Skeletal muscle tissue (tissue), 4 donors: ENCODE results near the gene NUP93. TPM values are rescaled to one million over a fixed set of nuclear protein-coding genes. Genes with fewer than 3 reads are reported as not detected.
"Not testable (repeated sequence)": the region's sequence is repeated elsewhere in the genome, so short reads cannot be mapped to it uniquely, and the experiment has no call there.

Experiments used
- H3K27ac ChIP-seq: one replicate; pipeline ENCODE4 v1.7.0; 2013; ENCODE audit warnings: mild to moderate bottlenecking, low read depth, low read length, inconsistent platforms
- H3K27me3 ChIP-seq, 3 donors: one replicate each; pipeline ENCODE4 v1.7.0; 2013; ENCODE audit warnings: low read length in 3 of 3; ENCODE audit not compliant: control insufficient read depth in 3 of 3, insufficient read depth in 3 of 3
- H3K36me3 ChIP-seq, 3 donors: one replicate each; pipeline ENCODE4 v1.7.0; 2013; ENCODE audit warnings: low read length in 3 of 3; ENCODE audit not compliant: control insufficient read depth in 3 of 3, insufficient read depth in 3 of 3
- H3K4me1 ChIP-seq, 3 donors: one replicate each; pipeline ENCODE4 v1.7.0; 2013; ENCODE audit warnings: low read length in 3 of 3, mild to moderate bottlenecking in 3 of 3; ENCODE audit not compliant: control insufficient read depth in 3 of 3, insufficient read depth in 3 of 3
- H3K4me3 ChIP-seq, 3 donors: one replicate each; pipeline ENCODE4 v1.7.0; 2013; ENCODE audit warnings: low read length in 3 of 3
- H3K9ac ChIP-seq, 3 donors: one replicate each; pipeline ENCODE4 v1.7.0; 2013; ENCODE audit warnings: low read length in 3 of 3, mild to moderate bottlenecking in 3 of 3, moderate library complexity in 2 of 3, low read depth in 1 of 3
- H3K9me3 ChIP-seq, 3 donors: one replicate each; pipeline ENCODE4 v1.7.0; 2013; ENCODE audit warnings: low read length in 3 of 3; ENCODE audit not compliant: control insufficient read depth in 3 of 3
- total RNA-seq: library from RNA; depleted of rRNA; stranded (reverse); fragments of >200 nt; gene quantifications from one replicate; pipeline ENCODE4 v1.2.3, GENCODE V29; 2014
- donor health status: Osteomylitis.

NUP93 gene
- total RNA-seq, 1 donor from 2014 or later: 54.8 TPM

GRCh38 chr16:56801762-56802161 is 71.8 kb downstream of the NUP93 start:
- H3K4me1 ChIP-seq: no peaks in the 10 kb centered on the region
- H3K9me3 ChIP-seq: no peaks in the 10 kb centered on the region
- peaks cover 4 to 16% (median 15%) of the 10 kb centered on the region in 3 donors for H3K36me3 ChIP-seq
- no peaks in the 10 kb centered on the region for H3K27me3 ChIP-seq
- no peak overlapping the region for H3K27ac ChIP-seq
- no peak overlapping the region for H3K4me3 ChIP-seq
- no peak overlapping the region for H3K9ac ChIP-seq

GRCh38 chr16:56807011-56807675 is 77.2 kb downstream of the NUP93 start:
- Histone ChIP-seq H3K9me3 (no peaks in the 10 kb centered on the region), H3K9ac (no peak overlapping the region), H3K36me3 (peaks cover 8 to 20% (median 18%) of the 10 kb centered on the region in 3 donors), H3K4me1 (no peaks in the 10 kb centered on the region), H3K27me3 (no peaks in the 10 kb centered on the region), H3K4me3 (no peak overlapping the region), H3K27ac (no peak overlapping the region)

DNA sequence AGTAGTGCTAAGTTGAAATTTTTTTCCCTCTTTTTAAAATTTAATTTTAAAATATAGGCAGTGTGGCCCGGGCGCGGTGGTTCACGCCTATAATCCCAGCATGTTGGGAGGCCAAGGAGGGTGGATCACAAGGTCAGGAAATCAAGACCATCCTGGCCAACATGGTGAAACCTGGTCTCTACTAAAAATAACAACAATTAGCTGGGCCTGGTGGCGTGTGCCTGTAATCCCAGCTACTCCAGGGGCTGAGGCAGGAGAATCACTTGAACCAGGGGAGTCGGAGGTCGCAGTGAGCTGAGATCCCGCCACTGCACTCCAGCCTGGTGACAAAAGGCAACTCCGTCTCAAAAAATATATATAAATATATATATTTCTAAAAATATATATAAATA is 77.7 kb downstream of the NUP93 start:
- H3K4me1 ChIP-seq, H3K4me3 ChIP-seq, H3K27me3 ChIP-seq, H3K27ac ChIP-seq, H3K9ac ChIP-seq, H3K9me3 ChIP-seq: not testable (repeated sequence)
- peaks cover 8 to 20% (median 18%) of the 10 kb centered on the region in 3 donors for H3K36me3 ChIP-seq

GRCh38 chr16:56810954-56811353 is 81.0 kb downstream of the NUP93 start:
- H3K36me3 ChIP-seq: peaks cover 8 to 13% (median 11%) of the 10 kb centered on the region in 3 donors
- no peaks in the 10 kb centered on the region for H3K4me1 ChIP-seq
- no peaks in the 10 kb centered on the region for H3K9me3 ChIP-seq
- no peak overlapping the region for H3K4me3 ChIP-seq
- H3K27me3 ChIP-seq: no peaks in the 10 kb centered on the region
- H3K27ac ChIP-seq: no peak overlapping the region
- H3K9ac ChIP-seq: no peak overlapping the region

- not testable (repeated sequence) for H3K9ac ChIP-seq, H3K36me3 ChIP-seq, H3K4me1 ChIP-seq, H3K9me3 ChIP-seq, H3K27me3 ChIP-seq, H3K27ac ChIP-seq, H3K4me3 ChIP-seq
Observed at GRCh38 chr16:56811602-56812001, 81.7 kb downstream of the NUP93 start.

GRCh38 chr16:56812884-56813283 is 83.0 kb downstream of the NUP93 start:
- H3K27ac ChIP-seq: no peak overlapping the region
- no peak overlapping the region for H3K4me3 ChIP-seq
- no peaks in the 10 kb centered on the region for H3K9me3 ChIP-seq
- H3K4me1 ChIP-seq: no peaks in the 10 kb centered on the region
- no peaks in the 10 kb centered on the region for H3K36me3 ChIP-seq
- no peak overlapping the region for H3K9ac ChIP-seq
- no peaks in the 10 kb centered on the region for H3K27me3 ChIP-seq

- Histone ChIP-seq H3K4me1 (no peaks in the 10 kb centered on the region), H3K9me3 (no peaks in the 10 kb centered on the region)
Observed at GRCh38 chr16:56814537-56815432, 84.9 kb downstream of the NUP93 start.

DNA sequence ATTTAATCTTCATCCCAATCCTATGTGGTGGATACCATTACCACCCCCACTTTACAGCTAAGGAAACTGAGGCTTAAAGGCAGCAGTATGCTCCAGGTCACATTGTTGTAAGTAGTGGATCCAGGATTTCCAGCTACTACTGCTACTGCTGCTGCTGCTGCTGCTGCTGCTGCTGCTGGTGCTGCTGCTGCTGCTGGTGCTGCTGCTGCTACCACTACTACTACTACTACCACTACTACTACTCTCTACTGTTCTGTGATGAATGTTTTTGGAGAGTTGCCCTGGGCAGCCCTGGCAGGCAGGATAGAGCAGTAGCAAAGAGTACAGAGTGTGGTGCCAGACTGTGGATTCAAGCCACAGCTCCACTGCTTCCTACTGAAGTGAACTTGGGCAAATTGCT is 85.8 kb downstream of the NUP93 start:
- H3K27me3 ChIP-seq: no peaks in the 10 kb centered on the region

More at GRCh38 chr16:56814537-56815432, 84.9 kb downstream of the NUP93 start:
- Histone ChIP-seq H3K36me3 (peaks cover 0 to 8% (median 3%) of the 10 kb centered on the region in 3 donors), H3K9ac (no peak overlapping the region), H3K27ac (no peak overlapping the region), H3K27me3 (no peaks in the 10 kb centered on the region), H3K4me3 (no peak overlapping the region)

GRCh38 chr16:56817056-56817455 is 87.1 kb downstream of the NUP93 start:
- Histone ChIP-seq H3K36me3 (peaks cover 9 to 13% (median 12%) of the 10 kb centered on the region in 3 donors), H3K27ac (no peak overlapping the region), H3K27me3 (no peaks in the 10 kb centered on the region), H3K9me3 (no peaks in the 10 kb centered on the region), H3K9ac (no peak overlapping the region), H3K4me1 (no peaks in the 10 kb centered on the region), H3K4me3 (no peak overlapping the region)

More for the DNA sequence above, 85.8 kb downstream of the NUP93 start:
- Histone ChIP-seq H3K27ac (no peak overlapping the region), H3K9ac (no peak overlapping the region), H3K36me3 (peaks cover 0 to 8% (median 3%) of the 10 kb centered on the region in 3 donors), H3K9me3 (no peaks in the 10 kb centered on the region), H3K4me3 (no peak overlapping the region), H3K4me1 (no peaks in the 10 kb centered on the region)

- no peak overlapping the region for H3K9ac ChIP-seq
- H3K27ac ChIP-seq: no peak overlapping the region
- H3K4me3 ChIP-seq: no peak overlapping the region
- H3K4me1 ChIP-seq: no peaks in the 10 kb centered on the region
- peaks cover 9 to 13% (median 12%) of the 10 kb centered on the region in 3 donors for H3K36me3 ChIP-seq
- H3K9me3 ChIP-seq: no peaks in the 10 kb centered on the region
- no peaks in the 10 kb centered on the region for H3K27me3 ChIP-seq
Observed at GRCh38 chr16:56817938-56818337, 88.0 kb downstream of the NUP93 start.
